ENCODE results near the gene LILRA2. TPM values are rescaled to one million over a fixed set of nuclear protein-coding genes. Genes with fewer than 3 reads are reported as not detected.

LILRA2 gene
- total RNA-seq, 1 experiment from 2014 or later = not detected

DNA sequence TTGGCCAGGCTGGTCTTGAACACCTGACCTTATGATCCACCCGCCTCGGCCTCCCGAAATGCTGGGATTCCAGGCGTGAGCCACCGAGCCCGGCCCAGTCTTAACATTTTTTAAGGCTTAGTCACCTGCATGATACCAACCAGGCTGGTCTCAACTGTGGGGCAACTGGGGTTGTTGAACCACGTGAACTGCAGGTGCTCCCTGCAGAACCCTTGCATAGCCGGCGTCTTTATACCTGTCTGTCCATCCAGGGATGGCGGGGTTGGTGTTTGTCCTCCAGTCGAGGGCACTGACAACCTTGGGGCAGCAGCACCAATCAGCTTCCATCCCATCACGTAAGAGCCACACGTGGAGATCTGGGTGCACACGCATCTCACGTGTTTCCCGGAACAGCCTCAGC, 24.8 kb upstream of the LILRA2 start:
- H3K79me1 ChIP-seq (ENCODE audit: insufficient read depth, low read depth, low read length, poor library complexity, severe bottlenecking) = no peaks in the 10 kb centered on the region
- H3K27me3 ChIP-seq (ENCODE audit: insufficient read depth, low read length) = no peaks in the 10 kb centered on the region
- H3K56ac ChIP-seq (ENCODE audit: insufficient read length, low read depth, low read length) = no peak overlapping the region
- H3K4me1 ChIP-seq (ENCODE audit: insufficient read depth, low read length) = no peaks in the 10 kb centered on the region
- no peak overlapping the region for H2BK12ac ChIP-seq (ENCODE audit: insufficient read length, low read depth, low read length)
- no peak overlapping the region for H3T11ph ChIP-seq (ENCODE audit: low read length)
- H3K4me2 ChIP-seq (ENCODE audit: insufficient read depth, insufficient read length, low read length) = no peak overlapping the region
- DNase-seq = no peak
- no peak overlapping the region for H4K5ac ChIP-seq (ENCODE audit: insufficient read length, low read depth, low read length)
- no peak overlapping the region for H2AFZ ChIP-seq (ENCODE audit: low read length)
- peaks cover 7 to 36% (median 19%) of the 10 kb centered on the region in 3 experiments for H3K36me3 Mint-ChIP-seq (ENCODE audit: insufficient read depth in 1 of 3, low read depth in 3 of 3)
- WGBS (ENCODE audit: extremely low coverage, insufficient read length, low lambda C conversion rate) = no CpG with 5 or more reads among the region's 16 CpGs
- H3K9me3 Mint-ChIP-seq = peaks cover 89 to 91% of the 10 kb centered on the region in 2 experiments
- H3K18ac ChIP-seq (ENCODE audit: insufficient read length, low read depth, low read length) = no peak overlapping the region
- no peaks in the 10 kb centered on the region for H3K4me1 Mint-ChIP-seq
- no peak overlapping the region for H4K8ac ChIP-seq (replicated peaks; ENCODE audit: insufficient read length, low read depth, low read length)
- H4K91ac ChIP-seq (ENCODE audit: insufficient read length, low read depth, low read length) = no peak overlapping the region
- H2BK15ac ChIP-seq (ENCODE audit: low read depth, low read length) = no peak overlapping the region
- H3K9ac ChIP-seq (ENCODE audit: extremely low read depth, insufficient read length, low read length) = no peak overlapping the region
- TF ChIP-seq, protein P1, sequence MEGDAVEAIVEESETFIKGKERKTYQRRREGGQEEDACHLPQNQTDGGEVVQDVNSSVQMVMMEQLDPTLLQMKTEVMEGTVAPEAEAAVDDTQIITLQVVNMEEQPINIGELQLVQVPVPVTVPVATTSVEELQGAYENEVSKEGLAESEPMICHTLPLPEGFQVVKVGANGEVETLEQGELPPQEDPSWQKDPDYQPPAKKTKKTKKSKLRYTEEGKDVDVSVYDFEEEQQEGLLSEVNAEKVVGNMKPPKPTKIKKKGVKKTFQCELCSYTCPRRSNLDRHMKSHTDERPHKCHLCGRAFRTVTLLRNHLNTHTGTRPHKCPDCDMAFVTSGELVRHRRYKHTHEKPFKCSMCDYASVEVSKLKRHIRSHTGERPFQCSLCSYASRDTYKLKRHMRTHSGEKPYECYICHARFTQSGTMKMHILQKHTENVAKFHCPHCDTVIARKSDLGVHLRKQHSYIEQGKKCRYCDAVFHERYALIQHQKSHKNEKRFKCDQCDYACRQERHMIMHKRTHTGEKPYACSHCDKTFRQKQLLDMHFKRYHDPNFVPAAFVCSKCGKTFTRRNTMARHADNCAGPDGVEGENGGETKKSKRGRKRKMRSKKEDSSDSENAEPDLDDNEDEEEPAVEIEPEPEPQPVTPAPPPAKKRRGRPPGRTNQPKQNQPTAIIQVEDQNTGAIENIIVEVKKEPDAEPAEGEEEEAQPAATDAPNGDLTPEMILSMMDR (conservative IDR thresholded peaks at IDR 0.05) = no peak
- H2AK5ac ChIP-seq (ENCODE audit: insufficient read length, low read length) = no peak overlapping the region
- no peak overlapping the region for H2BK5ac ChIP-seq (ENCODE audit: insufficient read length, low read length)
- no peak overlapping the region for H2BK120ac ChIP-seq (ENCODE audit: low read depth, low read length, poor library complexity, severe bottlenecking)
- no peak overlapping the region for H2BK20ac ChIP-seq (ENCODE audit: low read depth, low read length, poor library complexity, severe bottlenecking)
- H3K27me3 Mint-ChIP-seq (ENCODE audit: low read depth) = peaks cover 5% of the 10 kb centered on the region
- no peak overlapping the region for H3K4me3 Mint-ChIP-seq
- H3K27ac Mint-ChIP-seq = no peak overlapping the region
- H4K20me1 ChIP-seq (ENCODE audit: control insufficient read depth, insufficient read depth, insufficient read length) = no peaks in the 10 kb centered on the region
- no peak overlapping the region for H3K4ac ChIP-seq (ENCODE audit: low read depth, low read length)
- H3K27ac ChIP-seq (ENCODE audit: insufficient read length, low read depth, low read length) = no peak overlapping the region
- peaks cover 72% of the 10 kb centered on the region for H3K9me3 ChIP-seq (ENCODE audit: control insufficient read depth, low read depth, low read length)
- H3K23ac ChIP-seq (ENCODE audit: insufficient read length, low read depth, low read length) = no peak overlapping the region
- no peaks in the 10 kb centered on the region for H3K79me2 ChIP-seq (ENCODE audit: insufficient read depth, low read length)
- H3K14ac ChIP-seq (ENCODE audit: insufficient read depth, low read length) = no peak overlapping the region
- no peaks in the 10 kb centered on the region for H3K23me2 ChIP-seq (ENCODE audit: insufficient read length, low read depth, low read length, poor library complexity, severe bottlenecking)
